ENCODE measurements around the gene SLC11A1. TPM values are rescaled to one million over a fixed set of nuclear protein-coding genes. Genes with fewer than 3 reads are reported as not detected.

Gene SLC11A1
- 0.22 TPM for polyA plus RNA-seq (2013, experiment 1 of 2; ENCODE audit: insufficient read length)
- polyA plus RNA-seq (2013, experiment 2 of 2; ENCODE audit: insufficient read length) = 0.09 TPM

GRCh38 chr2:218381916-218382366 lies at the start of gene SLC11A1:
Gene SLC11A1 (plus strand): TSS chr2:218382273. CDS start chr2:218382369, 96 bp downstream.
- no peak for DNase-seq

DNA sequence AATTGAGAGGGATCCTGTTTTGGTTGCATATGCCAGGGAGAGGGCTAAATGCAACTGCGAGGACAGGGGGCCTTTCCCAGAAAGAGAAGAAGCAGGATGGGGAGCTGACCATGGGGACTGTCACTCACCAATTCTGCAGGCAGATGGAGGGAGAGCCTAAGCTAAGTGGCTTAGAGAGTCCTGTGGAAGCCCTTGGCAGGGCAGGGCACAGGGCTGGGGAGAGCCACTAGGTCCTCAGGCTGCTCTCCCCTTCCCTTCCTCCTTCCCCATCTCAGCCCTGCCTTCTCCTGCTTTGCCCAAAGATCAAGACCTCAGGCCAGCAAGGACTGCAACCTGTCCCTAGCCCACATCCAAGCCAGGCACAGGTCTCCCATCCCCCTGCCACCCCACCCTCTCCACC lies 49.8 kb upstream of the SLC11A1 start:
- DNase-seq = no peak

- no peak for DNase-seq
These were observed 49.0 kb upstream of the SLC11A1 start for GRCh38 chr2:218332920-218333645.

DNA sequence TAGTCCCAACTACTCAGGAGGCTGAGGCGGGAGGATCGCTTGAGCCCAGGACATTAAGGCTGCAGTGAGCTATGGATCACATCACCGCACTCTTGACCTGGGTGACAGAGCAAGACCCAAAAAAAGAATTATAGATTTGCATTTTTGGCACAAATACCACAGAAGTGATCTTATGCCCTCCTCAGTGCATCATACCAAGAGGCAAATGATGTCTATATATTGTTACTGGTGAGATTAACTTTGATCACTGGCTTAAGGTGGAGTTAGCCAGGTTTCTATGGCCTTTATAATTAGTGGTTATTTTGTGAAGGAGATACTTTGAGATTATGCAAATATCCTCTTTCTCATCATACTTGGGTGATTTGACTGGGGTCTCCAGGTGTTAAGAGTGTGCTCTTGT lies 47.5 kb upstream of the SLC11A1 start:
- DNase-seq = no peak

DNA sequence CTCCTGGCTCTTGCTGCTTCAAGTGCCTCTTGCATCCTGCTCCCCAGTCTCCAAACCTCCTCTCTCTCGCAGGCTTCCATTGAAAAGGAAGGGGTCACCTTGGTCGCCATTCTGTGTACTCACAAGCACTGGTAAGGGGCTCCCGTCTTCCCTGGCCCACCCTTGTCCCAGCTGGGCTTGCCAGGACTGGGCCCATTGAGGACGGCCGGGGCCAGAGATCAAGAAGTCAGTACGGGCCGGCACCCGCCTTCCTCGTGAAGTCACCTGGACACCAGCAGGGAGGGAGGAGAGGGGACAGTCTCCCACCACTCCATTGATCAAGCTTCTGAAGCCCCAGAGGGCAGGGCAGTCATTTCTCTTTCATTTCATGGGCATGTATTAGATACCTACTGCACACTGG lies 41.4 kb upstream of the SLC11A1 start:
- no peak for DNase-seq

GRCh38 chr2:218341381-218341780 lies 40.7 kb upstream of the SLC11A1 start:
- DNase-seq = no peak

DNA sequence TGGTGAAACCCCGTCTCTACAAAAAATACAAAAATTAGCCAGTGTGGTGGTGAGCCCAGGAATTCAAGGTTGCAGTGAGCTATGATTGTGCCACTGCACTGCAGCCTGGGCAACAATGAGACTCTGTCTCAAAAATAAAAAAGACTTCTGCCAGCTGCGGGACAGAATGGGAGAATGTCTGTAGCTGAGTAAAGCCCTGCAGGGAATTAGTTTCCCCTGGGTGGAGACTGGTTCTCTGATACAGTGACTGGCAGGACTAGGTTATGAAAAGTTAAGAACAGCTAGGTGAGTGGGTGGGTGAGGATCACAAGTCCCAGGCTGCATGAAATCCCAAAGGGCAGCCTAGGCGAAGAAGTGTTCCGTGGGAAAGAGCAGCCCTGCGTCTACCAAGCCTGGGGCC lies 39.2 kb upstream of the SLC11A1 start:
- DNase-seq = no peak

DNA sequence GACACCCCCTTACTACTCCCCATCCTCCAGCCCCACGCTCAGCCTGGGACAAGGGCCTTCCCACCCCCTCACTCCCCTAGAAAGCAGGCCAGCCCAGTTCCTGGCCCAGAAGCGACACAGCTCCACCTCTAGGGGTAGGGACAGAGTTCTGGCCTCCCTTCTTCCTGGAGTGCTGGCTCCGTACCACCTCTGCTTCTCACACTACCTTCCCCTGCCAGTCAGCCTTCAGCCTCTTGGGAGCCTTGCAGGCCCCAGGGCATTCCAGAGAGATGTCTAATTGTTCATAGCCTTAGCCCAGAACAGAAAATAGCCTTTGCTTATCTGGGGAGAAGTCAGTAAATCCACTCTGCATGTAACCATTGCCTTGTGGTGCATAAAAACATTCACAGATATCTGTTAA lies 38.5 kb upstream of the SLC11A1 start:
- DNase-seq = peak; percentile 61

DNA sequence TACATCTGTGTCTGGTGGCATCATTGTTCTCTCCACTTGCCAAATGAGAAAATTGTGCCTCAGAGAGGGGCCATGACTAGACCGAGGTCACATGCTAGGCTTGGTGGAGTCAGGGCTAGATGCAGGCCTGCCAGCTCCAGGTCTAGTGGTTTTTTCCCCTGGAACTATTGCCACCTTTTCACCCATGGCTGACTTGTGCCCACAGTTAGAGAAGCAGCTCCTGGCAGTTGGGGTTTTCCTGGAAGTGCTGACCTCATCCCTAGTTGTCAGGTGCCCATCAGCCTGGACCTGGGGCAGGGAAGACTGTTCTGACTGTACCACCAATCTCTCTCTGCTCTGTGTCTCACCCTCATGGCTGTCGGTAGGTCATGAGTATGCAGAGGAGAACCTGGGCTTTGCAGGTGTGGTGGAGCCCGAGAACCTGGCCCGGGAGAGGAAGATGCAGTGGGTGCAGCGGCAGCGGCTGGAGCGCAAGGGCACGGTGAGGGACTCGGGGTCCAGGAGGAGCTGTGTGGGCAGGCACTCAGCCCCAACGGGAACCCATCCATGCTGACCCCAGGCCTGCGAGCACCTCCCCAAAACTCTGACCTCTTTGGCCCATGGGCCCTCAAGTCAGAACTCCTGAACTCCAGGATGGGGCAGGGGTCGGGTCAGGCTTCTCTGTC lies 37.9 kb upstream of the SLC11A1 start:
- DNase-seq = no peak

GRCh38 chr2:218344755-218345417 lies 37.2 kb upstream of the SLC11A1 start:
- no peak for DNase-seq

GRCh38 chr2:218345491-218346236 lies 36.4 kb upstream of the SLC11A1 start:
- no peak for DNase-seq

DNA sequence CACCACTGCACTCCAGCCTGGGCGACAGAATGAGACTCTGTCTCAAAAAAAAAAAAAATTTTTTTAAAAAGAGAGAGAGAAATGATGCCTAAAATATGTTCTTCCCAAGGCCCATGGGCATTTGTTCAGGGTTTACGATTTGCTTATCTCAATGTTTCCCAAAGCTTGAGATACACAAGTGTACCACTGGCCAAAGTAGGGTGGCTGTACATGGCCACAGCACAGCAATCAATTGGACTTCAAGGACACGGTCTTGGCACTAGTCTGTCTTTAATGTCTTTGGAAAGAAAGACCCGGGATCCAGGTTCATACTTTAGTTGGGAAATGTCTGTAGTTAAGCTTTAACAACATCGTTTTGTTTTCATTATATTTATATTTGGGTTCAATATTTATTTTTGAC lies 34.9 kb upstream of the SLC11A1 start:
- DNase-seq = no peak

DNA sequence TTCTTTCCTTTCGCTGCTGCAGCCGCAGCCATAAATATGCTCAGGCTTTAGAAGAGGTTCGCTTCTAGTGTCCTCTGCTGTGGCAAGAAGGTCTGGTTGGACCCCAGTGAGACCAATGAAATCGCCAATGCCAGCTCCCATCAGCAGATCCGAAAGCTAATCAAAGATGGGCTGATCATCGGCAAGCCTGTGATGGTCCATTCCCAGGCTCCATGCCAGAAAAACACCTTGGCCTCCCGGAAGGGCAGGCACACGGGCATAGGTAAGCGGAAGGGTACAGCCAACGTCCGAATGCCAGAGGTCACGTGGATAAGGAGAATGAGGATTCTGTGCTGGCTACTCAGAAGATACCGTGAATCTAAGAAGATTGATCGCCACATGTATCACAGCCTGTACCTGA lies 28.0 kb upstream of the SLC11A1 start:
- no peak for DNase-seq

DNA sequence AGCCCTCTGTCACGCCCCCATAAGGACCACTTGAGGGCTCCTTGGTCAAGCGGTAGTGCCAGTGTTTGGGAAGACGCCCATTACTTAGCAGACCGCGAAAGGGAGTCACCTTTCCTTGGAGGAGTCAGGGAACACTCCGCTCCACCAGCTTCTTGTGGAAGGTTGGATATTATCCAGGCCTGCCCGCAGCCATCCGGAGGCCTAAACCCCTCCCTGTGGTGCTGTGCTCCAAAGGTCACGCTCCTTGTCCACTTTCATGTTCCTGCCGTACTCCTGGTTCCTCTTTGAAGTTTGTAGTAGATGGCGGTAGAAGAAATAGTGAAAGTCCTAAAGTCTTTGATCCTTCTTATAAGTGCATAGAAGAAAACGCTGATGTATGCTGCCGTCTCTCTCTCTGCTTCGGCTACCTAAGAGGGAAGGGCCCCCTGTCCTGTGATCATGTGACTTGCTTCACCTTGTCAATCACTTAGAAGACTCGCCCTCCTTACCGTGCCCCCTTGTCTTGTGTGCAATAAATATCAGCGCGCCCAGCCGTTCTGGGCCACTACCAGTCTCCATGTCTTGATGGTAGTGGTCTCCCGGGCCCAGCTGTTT lies 27.1 kb upstream of the SLC11A1 start:
- no peak for DNase-seq

- no peak for DNase-seq
These were observed 24.6 kb upstream of the SLC11A1 start for GRCh38 chr2:218357236-218358177.

DNA sequence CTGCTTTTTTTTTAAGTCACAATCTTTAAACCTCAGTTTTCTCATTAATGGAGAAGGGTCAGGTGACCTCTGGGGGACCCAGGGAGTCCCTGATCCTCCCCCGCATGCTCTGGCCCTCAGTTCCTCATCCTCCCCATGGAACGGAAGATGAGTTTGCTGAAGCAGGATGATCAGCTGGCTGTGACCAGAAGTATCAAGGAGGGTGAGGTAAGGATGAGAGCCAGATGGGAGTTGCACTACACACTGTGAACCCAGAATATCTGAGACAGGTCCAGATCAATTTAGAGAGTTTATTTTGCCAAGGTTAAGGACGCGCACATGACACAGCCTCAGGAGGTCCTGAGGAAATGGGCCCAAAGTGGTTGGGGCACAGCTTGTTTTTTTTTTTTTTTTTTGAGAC lies 21.6 kb upstream of the SLC11A1 start:
- DNase-seq = no peak

DNA sequence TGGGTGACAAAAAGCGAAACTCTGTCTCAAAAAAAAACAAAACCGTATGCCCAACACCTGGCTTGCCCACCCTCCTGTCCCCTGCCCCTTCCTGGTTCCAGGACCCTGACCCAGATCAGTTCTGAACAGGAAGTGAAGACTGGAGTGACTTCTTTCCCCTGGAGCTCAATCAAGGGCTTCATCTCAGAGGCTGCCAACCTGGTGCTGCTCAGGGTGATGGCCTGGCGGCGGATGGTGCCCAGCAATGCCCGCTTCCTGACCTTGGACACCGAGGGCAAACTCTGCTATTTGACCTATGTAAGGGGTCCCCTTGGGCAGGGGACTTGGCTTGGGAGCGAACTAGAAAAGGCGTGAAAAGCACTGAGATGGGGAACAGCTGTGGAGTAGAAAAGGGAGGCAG lies 19.5 kb upstream of the SLC11A1 start:
- DNase-seq = no peak

- DNase-seq = no peak
These were observed 18.3 kb upstream of the SLC11A1 start for GRCh38 chr2:218363736-218364135.

DNA sequence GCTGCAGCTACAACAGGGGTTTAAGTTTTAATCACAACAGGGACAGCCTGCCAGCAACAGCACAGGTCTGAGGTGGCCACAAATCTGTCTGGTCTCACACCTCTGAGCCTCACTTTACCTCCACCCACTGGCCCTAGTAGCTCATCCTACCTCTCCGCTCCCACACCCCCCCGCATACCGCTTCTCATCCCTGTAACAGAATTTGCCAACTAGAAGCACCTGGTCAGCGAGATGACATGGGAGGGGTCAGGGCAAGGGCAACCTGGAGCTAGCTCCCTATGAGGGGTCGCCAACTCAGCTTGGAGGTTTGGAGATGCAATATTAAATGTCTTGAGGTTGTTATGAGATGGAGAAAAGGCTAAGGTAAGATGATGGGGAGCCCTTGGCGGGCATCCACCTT lies 17.9 kb upstream of the SLC11A1 start:
- DNase-seq = no peak

GRCh38 chr2:218366621-218367414 lies 15.3 kb upstream of the SLC11A1 start:
- no peak for DNase-seq

Data from fibroblast of skin of scalp (primary cell).